CD4-positive, alpha-beta T cell treated with Interleukin-15 for 1 hour (primary cell): ENCODE data around the gene TMEM17.

Experiments
- DNase-seq: peaks from one replicate; pipeline ENCODE4 v3.0.0-alpha.2; 2020

TMEM17 gene

GRCh38 chr2:62452701-62453454, 53.1 kb downstream of the TMEM17 start:
- DNase-seq: no peak

- DNase-seq: no peak
Observed at GRCh38 chr2:62450716-62451191, 55.2 kb downstream of the TMEM17 start.
